ENCODE results near the gene SLC50A1.
"Not testable (repeated sequence)": the region's sequence is repeated elsewhere in the genome, so short reads cannot be mapped to it uniquely, and the experiment has no call there.

Gene SLC50A1

DNA sequence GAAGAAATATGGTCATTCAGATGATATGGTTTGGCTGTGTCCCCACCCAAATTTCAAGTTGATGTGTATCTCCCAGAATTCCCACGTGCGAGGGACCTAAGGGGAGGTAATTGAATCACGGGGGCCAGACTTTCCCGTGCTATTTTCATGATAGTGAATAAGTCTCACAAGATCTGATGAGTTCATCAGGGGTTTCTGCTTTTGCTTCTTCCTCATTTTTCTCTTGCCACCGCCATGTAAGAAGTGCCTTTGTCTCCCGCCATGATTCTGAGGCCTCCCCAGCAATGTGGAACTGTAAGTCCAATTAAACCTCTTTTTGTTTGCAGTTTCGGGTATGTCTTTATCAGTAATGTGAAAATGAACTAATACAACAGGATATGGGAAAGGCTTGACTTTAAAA, 6.1 kb downstream of the SLC50A1 start:
- H3K27ac ChIP-seq (ENCODE audit: extremely low read depth, low read depth, low read length): no peak overlapping the region
- no peak for TF ChIP-seq ZNF335 (tag by site-specific recombination; conservative IDR thresholded peaks at IDR 0.05)
- no peak for TF ChIP-seq ZNF501 (tag by site-specific recombination; IDR thresholded peaks at IDR 0.05)
- no peak for TF ChIP-seq ZNF660 (tag by site-specific recombination; IDR thresholded peaks at IDR 0.05)
- TF ChIP-seq ZNF596 (tag by site-specific recombination; IDR thresholded peaks at IDR 0.05): no peak
- TF ChIP-seq ZNF148 (tag by site-specific recombination; IDR thresholded peaks at IDR 0.05; ENCODE audit: borderline replicate concordance): no peak
- TF ChIP-seq ZNF521 (tag by site-specific recombination; IDR thresholded peaks at IDR 0.05): no peak
- TF ChIP-seq OVOL3 (tag by site-specific recombination; IDR thresholded peaks at IDR 0.05): no peak
- no peak for TF ChIP-seq ZNF350 (tag by site-specific recombination; IDR thresholded peaks at IDR 0.05)
- CTCF ChIA-PET: interaction anchor here (1.0 to 2.2 kb wide), 3 partner anchors 26 to 55 kb away, joined by 3 to 9 read pairs (median 7); no protein-coding TSS in a partner anchor
- peaks cover 0 to 19% of the 10 kb centered on the region in 2 experiments; a peak in 2 of 3 replicates for H3K36me3 ChIP-seq (ENCODE audit: control insufficient read depth in 2 of 2, insufficient read depth in 1 of 2, low read length in 2 of 2)
- no peaks in the 10 kb centered on the region for H3K4me1 ChIP-seq (ENCODE audit: control insufficient read depth, insufficient read depth, low read length)
- H3K9me3 ChIP-seq (ENCODE audit: control insufficient read depth, insufficient read depth, low read depth, low read length): no peaks in the 10 kb centered on the region
- H3K4me3 ChIP-seq (ENCODE audit: low read depth, low read length): no peak overlapping the region
- POLR2A ChIA-PET: interaction anchor here (1.7 kb wide), 1 partner anchor 26 kb away, joined by 11 read pairs; no protein-coding TSS in a partner anchor

- H3K4me1 ChIP-seq (ENCODE audit: control insufficient read depth, insufficient read depth, low read length): no peaks in the 10 kb centered on the region
- no peak overlapping the region for H3K4me3 ChIP-seq (ENCODE audit: low read depth, low read length)
- H3K9me3 ChIP-seq (ENCODE audit: control insufficient read depth, insufficient read depth, low read depth, low read length): no peaks in the 10 kb centered on the region
- CTCF ChIA-PET: interaction anchor here (0.6 to 3.3 kb wide), 7 partner anchors 23 to 746 kb away, joined by 3 to 13 read pairs (median 4); no protein-coding TSS in a partner anchor
- H3K36me3 ChIP-seq (ENCODE audit: control insufficient read depth in 2 of 2, insufficient read depth in 1 of 2, low read length in 2 of 2): no peaks in the 10 kb centered on the region
- POLR2A ChIA-PET: no interaction called here
- H3K27ac ChIP-seq (ENCODE audit: extremely low read depth, low read depth, low read length): no peak overlapping the region
- TF ChIP-seq ZNF221 (tag by site-specific recombination; IDR thresholded peaks at IDR 0.05; ENCODE audit: borderline replicate concordance) (no peak), ZNF473 (tag by site-specific recombination; IDR thresholded peaks at IDR 0.05) (no peak), ZNF211 (tag by site-specific recombination; IDR thresholded peaks at IDR 0.05; ENCODE audit: low read depth) (no peak)
- TF ChIP-seq, protein P1, sequence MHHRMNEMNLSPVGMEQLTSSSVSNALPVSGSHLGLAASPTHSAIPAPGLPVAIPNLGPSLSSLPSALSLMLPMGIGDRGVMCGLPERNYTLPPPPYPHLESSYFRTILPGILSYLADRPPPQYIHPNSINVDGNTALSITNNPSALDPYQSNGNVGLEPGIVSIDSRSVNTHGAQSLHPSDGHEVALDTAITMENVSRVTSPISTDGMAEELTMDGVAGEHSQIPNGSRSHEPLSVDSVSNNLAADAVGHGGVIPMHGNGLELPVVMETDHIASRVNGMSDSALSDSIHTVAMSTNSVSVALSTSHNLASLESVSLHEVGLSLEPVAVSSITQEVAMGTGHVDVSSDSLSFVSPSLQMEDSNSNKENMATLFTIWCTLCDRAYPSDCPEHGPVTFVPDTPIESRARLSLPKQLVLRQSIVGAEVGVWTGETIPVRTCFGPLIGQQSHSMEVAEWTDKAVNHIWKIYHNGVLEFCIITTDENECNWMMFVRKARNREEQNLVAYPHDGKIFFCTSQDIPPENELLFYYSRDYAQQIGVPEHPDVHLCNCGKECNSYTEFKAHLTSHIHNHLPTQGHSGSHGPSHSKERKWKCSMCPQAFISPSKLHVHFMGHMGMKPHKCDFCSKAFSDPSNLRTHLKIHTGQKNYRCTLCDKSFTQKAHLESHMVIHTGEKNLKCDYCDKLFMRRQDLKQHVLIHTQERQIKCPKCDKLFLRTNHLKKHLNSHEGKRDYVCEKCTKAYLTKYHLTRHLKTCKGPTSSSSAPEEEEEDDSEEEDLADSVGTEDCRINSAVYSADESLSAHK (tag by site-specific recombination; IDR thresholded peaks at IDR 0.05): no peak
Observed at GRCh38 chr1:155145491-155145890, 9.8 kb downstream of the SLC50A1 start.

DNA sequence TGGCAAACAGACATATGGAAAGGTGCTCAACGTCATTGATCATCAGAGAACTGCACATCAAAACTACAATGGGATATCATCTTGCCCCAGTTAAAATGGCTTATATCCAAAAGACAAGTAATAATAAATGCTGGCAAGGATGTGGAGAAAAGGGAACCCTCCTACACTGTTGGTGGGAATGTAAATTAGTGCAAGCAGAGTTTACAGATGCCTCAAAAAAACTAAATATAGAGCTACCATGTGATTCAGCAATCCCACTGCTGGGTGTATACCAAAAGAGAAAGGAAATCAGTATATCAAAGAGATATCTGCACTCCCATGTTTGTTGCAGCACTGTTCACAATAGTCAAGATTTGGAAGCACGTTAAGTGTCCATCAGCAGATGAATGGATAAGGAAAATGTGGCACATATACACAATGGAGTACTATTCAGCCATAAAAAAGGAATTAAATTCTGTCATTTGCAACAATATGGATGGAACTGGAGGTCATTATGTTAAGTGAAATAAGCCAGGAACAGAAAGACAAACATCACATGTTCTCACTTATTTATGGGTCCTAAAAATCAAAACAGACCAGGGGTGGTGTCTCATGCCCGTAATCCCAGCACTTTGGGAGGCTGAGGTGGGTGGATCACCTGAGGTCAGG, 20.5 kb downstream of the SLC50A1 start:
- H3K9me3 ChIP-seq (ENCODE audit: control insufficient read depth, insufficient read depth, low read depth, low read length); H3K36me3 ChIP-seq (ENCODE audit: control insufficient read depth in 2 of 2, insufficient read depth in 1 of 2, low read length in 2 of 2); H3K4me3 ChIP-seq (ENCODE audit: low read depth, low read length); H3K4me1 ChIP-seq (ENCODE audit: control insufficient read depth, insufficient read depth, low read length); H3K27ac ChIP-seq (ENCODE audit: extremely low read depth, low read depth, low read length): not testable (repeated sequence)
- CTCF ChIA-PET: interaction anchor here (0.6 to 3.1 kb wide), 2 partner anchors 11 to 46 kb away, joined by 3 to 14 read pairs; no protein-coding TSS in a partner anchor
- POLR2A ChIA-PET: interaction anchor here (1.0 kb wide), 1 partner anchor 20 kb away, joined by 6 read pairs; no protein-coding TSS in a partner anchor
- 0 out of 2 replicates have a peak, but pooled peaks have one; percentile 13 for TF ChIP-seq ZNF580 (tag by site-specific recombination; IDR thresholded peaks at IDR 0.05)
- peak; percentile 80 for TF ChIP-seq ZNF146 (tag by site-specific recombination; IDR thresholded peaks at IDR 0.05)

Measured in HEK293 (cell line).